ENCODE data around the gene GRK2.

DNA sequence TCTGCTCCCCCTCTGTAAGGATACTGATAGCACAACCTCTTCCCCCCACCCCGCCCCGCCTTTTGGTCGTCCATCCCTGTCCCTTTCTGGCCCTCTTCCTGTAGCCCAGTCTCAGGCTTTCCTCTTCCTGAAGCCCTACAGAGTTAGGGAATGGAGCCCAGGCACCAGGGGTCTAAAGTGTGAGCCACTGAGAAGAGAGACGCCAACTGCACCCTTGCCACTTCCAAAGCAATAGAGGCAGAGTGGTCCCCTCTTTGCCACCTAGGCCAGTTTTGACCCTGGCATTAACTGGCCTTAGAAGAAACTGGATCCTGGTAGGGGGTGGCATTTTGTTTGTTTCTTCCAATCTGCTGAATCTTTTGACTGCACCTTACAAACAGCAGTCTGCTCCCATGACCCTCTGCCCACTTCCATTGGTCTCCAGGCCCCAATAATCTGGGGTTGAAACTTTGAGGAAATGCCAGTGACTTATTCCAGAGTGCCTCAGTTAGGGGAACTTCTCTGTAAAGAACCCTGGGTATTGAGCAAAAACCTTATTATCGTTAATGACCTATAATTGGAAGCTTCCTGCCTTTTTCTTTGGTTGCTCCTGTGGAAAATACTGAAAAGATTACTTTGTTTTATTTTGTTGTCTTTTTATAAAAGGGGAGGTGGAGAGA lies 9.7 kb upstream of the GRK2 start:
- TF ChIP-seq, protein P1, sequence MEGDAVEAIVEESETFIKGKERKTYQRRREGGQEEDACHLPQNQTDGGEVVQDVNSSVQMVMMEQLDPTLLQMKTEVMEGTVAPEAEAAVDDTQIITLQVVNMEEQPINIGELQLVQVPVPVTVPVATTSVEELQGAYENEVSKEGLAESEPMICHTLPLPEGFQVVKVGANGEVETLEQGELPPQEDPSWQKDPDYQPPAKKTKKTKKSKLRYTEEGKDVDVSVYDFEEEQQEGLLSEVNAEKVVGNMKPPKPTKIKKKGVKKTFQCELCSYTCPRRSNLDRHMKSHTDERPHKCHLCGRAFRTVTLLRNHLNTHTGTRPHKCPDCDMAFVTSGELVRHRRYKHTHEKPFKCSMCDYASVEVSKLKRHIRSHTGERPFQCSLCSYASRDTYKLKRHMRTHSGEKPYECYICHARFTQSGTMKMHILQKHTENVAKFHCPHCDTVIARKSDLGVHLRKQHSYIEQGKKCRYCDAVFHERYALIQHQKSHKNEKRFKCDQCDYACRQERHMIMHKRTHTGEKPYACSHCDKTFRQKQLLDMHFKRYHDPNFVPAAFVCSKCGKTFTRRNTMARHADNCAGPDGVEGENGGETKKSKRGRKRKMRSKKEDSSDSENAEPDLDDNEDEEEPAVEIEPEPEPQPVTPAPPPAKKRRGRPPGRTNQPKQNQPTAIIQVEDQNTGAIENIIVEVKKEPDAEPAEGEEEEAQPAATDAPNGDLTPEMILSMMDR (IDR thresholded peaks at IDR 0.05): no peak
- no peak for TF ChIP-seq EZH2 (IDR thresholded peaks at IDR 0.05)

Data from neural progenitor cell (in vitro differentiated cells).